Measurements from ENCODE around the gene ARHGEF17. TPM values are rescaled to one million over a fixed set of nuclear protein-coding genes. Genes with fewer than 3 reads are reported as not detected.

The ARHGEF17 gene
- total and polyA plus RNA-seq, 3 donors from 2014 or later, result 29.4 to 58.5 (median 50.1) TPM

DNA sequence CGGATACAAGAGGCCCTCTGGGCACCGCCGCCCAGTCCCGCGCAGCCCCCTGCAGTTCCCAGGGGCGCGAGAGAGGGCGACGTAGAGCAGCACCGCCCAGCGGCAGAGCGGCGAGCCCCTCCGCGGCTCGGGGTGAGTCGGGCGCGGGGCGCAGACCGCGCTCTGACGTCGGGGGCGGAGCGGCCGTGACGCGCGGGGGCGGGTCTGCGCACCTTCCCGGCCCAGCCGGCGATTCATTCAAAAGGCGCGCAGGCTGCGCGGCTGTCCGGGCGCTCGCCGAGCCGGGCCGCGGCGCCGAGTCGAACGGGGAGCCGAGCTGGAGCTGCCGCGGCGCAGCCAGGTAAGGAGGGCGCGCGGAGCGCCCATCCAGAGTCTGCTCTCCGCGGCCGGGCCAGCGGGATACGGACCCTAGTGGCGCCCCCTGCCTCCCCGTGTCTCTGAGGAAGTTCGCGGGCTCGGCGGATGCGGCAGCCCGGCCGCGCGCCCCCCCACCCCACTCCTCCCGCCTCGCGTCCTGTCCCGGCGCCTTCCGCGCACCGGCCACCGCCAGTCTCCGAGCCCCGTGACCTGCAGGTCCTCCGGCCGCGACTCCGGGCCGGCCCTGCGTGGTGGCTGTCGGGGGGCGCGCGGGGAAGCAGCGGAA is 68.2 kb downstream of the ARHGEF17 start, which contains the start of gene RELT:
Gene RELT, plus strand, starts transcription at position 240 of the 643 bp plus-strand sequence. CDS start 12,738 bp downstream, outside the sequence.
- peak within 1 kb of the TSS; percentile 29 to 85 for H3K27ac ChIP-seq
- intact Hi-C loops (cut with DNase I; ENCODE audit: low total_unique reads), result loop anchor here (10.0 kb wide), 1 partner anchor 71 kb away; the partner anchor contains the start of gene ARHGEF17
- no peaks in the 10 kb centered on the region for H3K9me3 ChIP-seq
- WGBS, 2 donors, result 0% methylated on average over 37 of the region's 96 CpGs; no CpG with 5 or more reads in 1 of the 2 donors
- H3K27me3 ChIP-seq, result no peaks in the 10 kb centered on the region
- peak; percentile 87 for DNase-seq
- no peaks in the 10 kb centered on the region for H3K4me1 ChIP-seq
- H3K36me3 ChIP-seq (ENCODE audit: low read depth, missing control alignments), result no peaks in the 10 kb centered on the region
- TF ChIP-seq, protein P1, sequence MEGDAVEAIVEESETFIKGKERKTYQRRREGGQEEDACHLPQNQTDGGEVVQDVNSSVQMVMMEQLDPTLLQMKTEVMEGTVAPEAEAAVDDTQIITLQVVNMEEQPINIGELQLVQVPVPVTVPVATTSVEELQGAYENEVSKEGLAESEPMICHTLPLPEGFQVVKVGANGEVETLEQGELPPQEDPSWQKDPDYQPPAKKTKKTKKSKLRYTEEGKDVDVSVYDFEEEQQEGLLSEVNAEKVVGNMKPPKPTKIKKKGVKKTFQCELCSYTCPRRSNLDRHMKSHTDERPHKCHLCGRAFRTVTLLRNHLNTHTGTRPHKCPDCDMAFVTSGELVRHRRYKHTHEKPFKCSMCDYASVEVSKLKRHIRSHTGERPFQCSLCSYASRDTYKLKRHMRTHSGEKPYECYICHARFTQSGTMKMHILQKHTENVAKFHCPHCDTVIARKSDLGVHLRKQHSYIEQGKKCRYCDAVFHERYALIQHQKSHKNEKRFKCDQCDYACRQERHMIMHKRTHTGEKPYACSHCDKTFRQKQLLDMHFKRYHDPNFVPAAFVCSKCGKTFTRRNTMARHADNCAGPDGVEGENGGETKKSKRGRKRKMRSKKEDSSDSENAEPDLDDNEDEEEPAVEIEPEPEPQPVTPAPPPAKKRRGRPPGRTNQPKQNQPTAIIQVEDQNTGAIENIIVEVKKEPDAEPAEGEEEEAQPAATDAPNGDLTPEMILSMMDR (IDR thresholded peaks at IDR 0.05), result peak; percentile 93 to 94 (median 94)
- peak; percentile 11 for TF ChIP-seq POLR2A (IDR thresholded peaks at IDR 0.05)
- H3K4me3 ChIP-seq, result peak within 1 kb of the TSS; percentile 69 to 74

DNA sequence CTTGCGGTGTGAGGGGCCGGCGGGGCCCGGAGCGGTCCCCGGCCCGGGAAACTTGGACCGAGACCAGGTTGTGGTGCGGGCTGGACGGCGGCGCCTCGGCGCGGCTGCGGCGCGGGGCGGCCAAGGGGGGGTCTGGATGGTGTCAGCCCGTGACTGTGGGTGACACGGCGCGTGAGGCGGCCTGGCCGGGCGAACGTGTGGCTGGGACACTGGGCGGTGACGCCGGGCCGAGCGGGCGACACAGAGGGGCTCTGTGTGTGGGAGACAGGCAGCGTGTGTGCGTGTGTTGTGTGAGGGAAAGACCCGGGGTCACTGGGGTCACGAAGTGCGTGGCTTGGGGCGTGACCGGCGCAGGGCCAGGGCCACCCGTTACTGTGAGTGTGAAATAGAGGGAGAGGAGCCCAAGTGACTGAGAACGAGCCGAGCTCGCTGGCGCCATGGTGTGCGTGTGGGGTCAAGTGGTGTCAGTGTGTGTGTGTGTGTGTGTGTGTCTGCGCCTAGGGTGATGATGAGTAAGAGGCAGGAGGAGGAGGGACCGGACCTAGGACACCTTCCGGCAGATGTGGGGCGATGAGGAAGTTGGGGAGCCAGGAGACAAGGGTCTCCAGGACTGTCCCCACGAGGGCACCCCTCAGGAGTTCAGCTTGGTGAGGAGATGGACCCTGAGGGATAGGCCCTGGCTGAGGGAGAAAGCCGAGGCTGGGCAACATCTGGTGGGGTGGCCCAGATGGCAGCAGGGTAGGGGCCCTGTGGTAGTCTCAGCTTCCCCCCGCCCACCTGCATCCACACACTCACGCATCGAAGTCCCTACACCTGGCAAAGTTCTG is 68.9 kb downstream of the ARHGEF17 start:
- Histone ChIP-seq H3K9me3 (no peaks in the 10 kb centered on the region), H3K4me1 (no peaks in the 10 kb centered on the region), H3K27ac (peak overlapping the region; percentile 29 to 85), H3K4me3 (peak overlapping the region; percentile 69 to 74), H3K27me3 (no peaks in the 10 kb centered on the region), H3K36me3 (ENCODE audit: low read depth, missing control alignments) (no peaks in the 10 kb centered on the region)
- intact Hi-C loops (cut with DNase I; ENCODE audit: low total_unique reads), result loop anchor here (10.0 kb wide), 1 partner anchor 72 kb away; the partner anchor contains the start of gene ARHGEF17
- WGBS, 2 donors, result 10 to 22% methylated on average over 7 to 45 of the region's 56 CpGs
- peak; percentile 55 for DNase-seq
- TF ChIP-seq, protein P1 (IDR thresholded peaks at IDR 0.05), result no peak

DNA sequence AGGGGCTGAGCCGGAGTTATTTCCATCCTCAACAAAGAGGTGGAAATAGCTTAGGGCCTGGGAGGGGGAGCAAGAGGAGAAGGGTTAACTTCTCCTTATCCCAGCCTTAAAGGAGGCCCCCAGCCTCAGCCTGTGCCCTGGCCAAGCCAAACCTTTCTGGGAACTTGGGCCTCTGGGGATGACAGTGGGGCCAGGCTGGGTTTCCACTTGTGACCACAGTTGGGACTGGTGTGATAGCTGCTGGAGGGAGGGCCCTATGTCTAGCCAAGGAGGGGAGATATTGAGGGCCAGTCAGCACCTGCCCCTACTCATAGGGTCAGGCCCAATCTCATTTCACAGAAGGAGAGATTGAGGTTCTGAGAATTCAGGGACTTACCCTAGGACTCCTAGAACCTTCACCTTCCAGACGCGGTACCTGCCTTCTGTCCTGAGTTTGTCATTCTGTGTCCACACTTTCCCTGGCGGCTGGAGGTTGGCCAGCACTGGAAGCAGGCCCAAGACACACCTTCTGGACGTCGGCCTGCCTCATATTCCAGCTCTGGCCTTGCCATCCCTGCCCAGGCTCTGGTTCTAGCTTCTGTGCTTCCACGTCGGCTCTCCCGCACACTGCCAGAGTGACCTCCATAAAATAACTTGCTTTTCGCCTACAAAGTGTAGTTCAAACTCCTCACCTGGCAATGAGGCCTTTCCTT is 71.3 kb downstream of the ARHGEF17 start:
- Histone ChIP-seq H3K36me3 (ENCODE audit: low read depth, missing control alignments) (no peaks in the 10 kb centered on the region), H3K4me1 (peaks cover 14% of the 10 kb centered on the region), H3K27me3 (no peaks in the 10 kb centered on the region), H3K4me3 (no peak overlapping the region), H3K9me3 (no peaks in the 10 kb centered on the region), H3K27ac (no peak overlapping the region)
- 89 to 92% methylated on average over 10 of the region's 10 CpGs for WGBS, 2 donors
- intact Hi-C loops (cut with DNase I; ENCODE audit: low total_unique reads), result loop anchor here (10.0 kb wide), 1 partner anchor 75 kb away; the partner anchor contains the start of gene ARHGEF17
- TF ChIP-seq, protein P1 (IDR thresholded peaks at IDR 0.05), result no peak
- no peak for TF ChIP-seq POLR2A (IDR thresholded peaks at IDR 0.05)
- DNase-seq, result no peak

DNA sequence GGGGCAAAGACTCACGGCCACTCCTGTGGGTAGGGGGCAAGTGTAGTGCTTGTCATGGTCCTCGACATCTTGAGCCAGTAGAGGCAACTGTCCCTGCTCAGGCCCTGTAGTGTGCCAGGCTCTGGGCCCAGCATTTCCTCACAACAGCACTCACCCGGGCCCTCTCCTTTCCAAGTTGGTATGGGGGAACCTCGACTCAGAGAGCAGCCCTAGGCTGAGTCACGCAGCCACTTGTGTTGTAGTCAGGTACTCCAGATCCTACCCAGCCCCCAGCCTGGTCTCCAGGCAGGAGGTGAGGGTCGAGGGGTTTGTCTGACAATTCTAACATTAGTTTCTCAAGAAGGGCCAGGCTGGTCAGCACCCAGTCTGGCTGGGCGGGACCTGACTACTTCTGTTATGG is 72.3 kb downstream of the ARHGEF17 start:
- no peak overlapping the region for H3K4me3 ChIP-seq
- no peaks in the 10 kb centered on the region for H3K27me3 ChIP-seq
- no peak for DNase-seq
- peaks cover 14% of the 10 kb centered on the region for H3K4me1 ChIP-seq
- 84 to 92% methylated on average over 3 to 7 of the region's 7 CpGs for WGBS, 2 donors
- H3K36me3 ChIP-seq (ENCODE audit: low read depth, missing control alignments), result no peaks in the 10 kb centered on the region
- TF ChIP-seq, protein P1 (IDR thresholded peaks at IDR 0.05), result no peak
- no peak for TF ChIP-seq POLR2A (IDR thresholded peaks at IDR 0.05)
- no peaks in the 10 kb centered on the region for H3K9me3 ChIP-seq
- H3K27ac ChIP-seq, result no peak overlapping the region
- intact Hi-C loops (cut with DNase I; ENCODE audit: low total_unique reads), result no loop called here

Data from testis (tissue), 3 donors.